Measurements from ENCODE around the gene SLC7A14.

SLC7A14 gene

GRCh38 chr3:170529346-170529745 lies 56.5 kb downstream of the SLC7A14 start:
- DNase-seq (ENCODE audit: low spot score) (no peak), ATAC-seq (ENCODE audit: low read depth) (no peak)
- Histone ChIP-seq H3K9me3 (ENCODE audit: severe bottlenecking) (no peaks in the 10 kb centered on the region), H3K4me3 (ENCODE audit: severe bottlenecking) (no peak overlapping the region), H3K27ac (ENCODE audit: poor library complexity, severe bottlenecking) (no peak overlapping the region), H3K27me3 (ENCODE audit: insufficient read depth, poor library complexity, severe bottlenecking) (no peaks in the 10 kb centered on the region), H3K4me1 (ENCODE audit: insufficient read depth, poor library complexity, severe bottlenecking) (no peaks in the 10 kb centered on the region), H3K36me3 (ENCODE audit: low read depth) (no peaks in the 10 kb centered on the region)
- no peak for TF ChIP-seq CTCF (IDR thresholded peaks at IDR 0.05; ENCODE audit: poor library complexity, severe bottlenecking)

DNA sequence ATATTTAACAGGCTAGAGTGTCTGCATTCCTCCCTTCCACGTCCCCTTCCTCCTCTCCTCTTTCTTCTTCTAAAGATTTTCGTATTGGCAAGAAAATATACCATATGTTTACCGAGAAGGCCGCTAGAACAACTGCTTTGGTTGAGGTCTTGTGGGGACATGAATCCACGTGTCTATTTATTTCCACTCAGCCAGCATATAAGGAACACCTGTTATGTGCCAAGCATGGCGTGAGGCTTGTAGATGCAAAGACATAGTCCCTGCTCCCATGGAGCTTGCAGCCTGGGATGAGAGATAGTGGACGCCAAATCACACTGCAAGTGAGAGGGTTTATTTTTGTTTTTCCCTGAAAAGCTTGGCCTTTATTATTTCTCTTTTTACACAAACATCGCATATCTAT lies 57.1 kb downstream of the SLC7A14 start:
- no peak for TF ChIP-seq CTCF (IDR thresholded peaks at IDR 0.05; ENCODE audit: poor library complexity, severe bottlenecking)

DNA sequence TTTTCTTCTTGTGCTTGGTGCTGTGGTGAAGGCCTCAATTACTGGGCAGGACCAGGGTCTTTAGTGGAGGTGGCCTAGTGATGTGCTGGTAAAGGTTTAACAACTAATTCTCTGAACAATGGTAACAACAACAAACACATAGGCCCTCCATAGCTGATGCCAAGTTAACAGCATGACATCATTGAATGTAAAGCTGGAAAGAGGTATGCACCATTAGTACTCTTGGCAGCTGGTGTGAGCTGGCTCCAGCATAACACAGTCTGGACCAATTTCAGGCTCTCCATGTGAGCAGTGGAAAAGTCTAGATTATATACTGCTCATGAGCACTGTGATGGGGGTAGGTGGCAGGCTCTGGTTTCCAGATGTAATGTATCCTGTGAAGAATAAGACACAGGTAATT lies 61.8 kb downstream of the SLC7A14 start:
- ATAC-seq (ENCODE audit: low read depth) = no peak
- Histone ChIP-seq H3K27ac (ENCODE audit: poor library complexity, severe bottlenecking) (no peak overlapping the region), H3K4me3 (ENCODE audit: severe bottlenecking) (no peak overlapping the region), H3K36me3 (ENCODE audit: low read depth) (no peaks in the 10 kb centered on the region), H3K27me3 (ENCODE audit: insufficient read depth, poor library complexity, severe bottlenecking) (no peaks in the 10 kb centered on the region), H3K4me1 (ENCODE audit: insufficient read depth, poor library complexity, severe bottlenecking) (no peaks in the 10 kb centered on the region), H3K9me3 (ENCODE audit: severe bottlenecking) (no peaks in the 10 kb centered on the region)
- DNase-seq (ENCODE audit: low spot score) = no peak
- TF ChIP-seq CTCF (IDR thresholded peaks at IDR 0.05; ENCODE audit: poor library complexity, severe bottlenecking) = no peak

More for the DNA sequence above, 57.1 kb downstream of the SLC7A14 start:
- H3K9me3 ChIP-seq (ENCODE audit: severe bottlenecking) = no peaks in the 10 kb centered on the region
- no peaks in the 10 kb centered on the region for H3K4me1 ChIP-seq (ENCODE audit: insufficient read depth, poor library complexity, severe bottlenecking)
- DNase-seq (ENCODE audit: low spot score) = no peak
- ATAC-seq (ENCODE audit: low read depth) = no peak
- no peak overlapping the region for H3K27ac ChIP-seq (ENCODE audit: poor library complexity, severe bottlenecking)
- no peak overlapping the region for H3K4me3 ChIP-seq (ENCODE audit: severe bottlenecking)
- no peaks in the 10 kb centered on the region for H3K36me3 ChIP-seq (ENCODE audit: low read depth)
- no peaks in the 10 kb centered on the region for H3K27me3 ChIP-seq (ENCODE audit: insufficient read depth, poor library complexity, severe bottlenecking)

GRCh38 chr3:170523248-170523647 lies 62.6 kb downstream of the SLC7A14 start:
- H3K4me1 ChIP-seq (ENCODE audit: insufficient read depth, poor library complexity, severe bottlenecking) = no peaks in the 10 kb centered on the region
- H3K36me3 ChIP-seq (ENCODE audit: low read depth) = no peaks in the 10 kb centered on the region
- no peaks in the 10 kb centered on the region for H3K9me3 ChIP-seq (ENCODE audit: severe bottlenecking)
- TF ChIP-seq CTCF (IDR thresholded peaks at IDR 0.05; ENCODE audit: poor library complexity, severe bottlenecking) = no peak
- DNase-seq (ENCODE audit: low spot score) = no peak
- no peak overlapping the region for H3K27ac ChIP-seq (ENCODE audit: poor library complexity, severe bottlenecking)
- H3K27me3 ChIP-seq (ENCODE audit: insufficient read depth, poor library complexity, severe bottlenecking) = no peaks in the 10 kb centered on the region
- no peak overlapping the region for H3K4me3 ChIP-seq (ENCODE audit: severe bottlenecking)
- no peak for ATAC-seq (ENCODE audit: low read depth)

DNA sequence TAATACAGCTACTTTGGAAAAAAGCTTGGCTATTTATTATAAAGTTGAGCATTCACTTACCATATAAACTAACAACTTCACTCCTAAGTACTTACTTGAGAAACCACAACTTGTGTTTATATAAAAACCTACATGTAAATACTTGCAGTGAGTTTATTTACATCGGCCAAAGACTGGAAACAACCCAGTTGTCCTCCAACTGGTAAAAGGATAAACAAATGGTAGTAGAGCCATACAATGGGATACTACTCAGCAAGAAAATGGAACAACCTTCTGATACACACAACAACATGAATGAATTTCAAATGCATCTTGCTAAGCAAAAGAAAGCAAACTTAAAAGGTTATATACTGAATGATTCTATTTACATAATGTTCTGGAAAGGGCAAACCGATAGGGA lies 63.7 kb downstream of the SLC7A14 start:
- Histone ChIP-seq H3K27ac (ENCODE audit: poor library complexity, severe bottlenecking) (no peak overlapping the region), H3K27me3 (ENCODE audit: insufficient read depth, poor library complexity, severe bottlenecking) (no peaks in the 10 kb centered on the region), H3K36me3 (ENCODE audit: low read depth) (no peaks in the 10 kb centered on the region), H3K4me3 (ENCODE audit: severe bottlenecking) (no peak overlapping the region), H3K4me1 (ENCODE audit: insufficient read depth, poor library complexity, severe bottlenecking) (no peaks in the 10 kb centered on the region), H3K9me3 (ENCODE audit: severe bottlenecking) (no peaks in the 10 kb centered on the region)
- TF ChIP-seq CTCF (IDR thresholded peaks at IDR 0.05; ENCODE audit: poor library complexity, severe bottlenecking) = no peak
- ATAC-seq (ENCODE audit: low read depth) = no peak
- DNase-seq (ENCODE audit: low spot score) = no peak

Data from RWPE2 (cell line).